Activated T-cell treated with anti-CD3 and anti-CD28 coated beads, Interleukin-2, amount 50 U/mL, for 72 hours (primary cell): Measurements from ENCODE around the gene GRM7. TPM values are rescaled to one million over a fixed set of nuclear protein-coding genes. Genes with fewer than 3 reads are reported as not detected.

Source experiments
- ATAC-seq, 2 donors: fragments of 150-1000 bp; cut with Tn5 transposase; replicated peaks in 1 of 2; 2 replicates each; pipeline ENCODE4 v1.10.0; 2021; ENCODE audit warnings: moderate library complexity in 2 of 2, mild to moderate bottlenecking in 1 of 2
- DNase-seq, 2 donors: peaks; one replicate each; pipeline ENCODE4 v3.0.0; 2021 to 2022; ENCODE audit warnings: mixed read lengths in 1 of 2
- H3K27ac Mint-ChIP-seq: one replicate; pipeline ENCODE4 v1.8.0; 2022; ENCODE audit warnings: mild to moderate bottlenecking, moderate library complexity, mixed read lengths
- H3K27me3 Mint-ChIP-seq: one replicate; pipeline ENCODE4 v1.8.0; 2022; ENCODE audit warnings: low read depth, mixed read lengths
- H3K36me3 Mint-ChIP-seq, 2 donors: one replicate each; pipeline ENCODE4 v1.8.0; 2022; ENCODE audit warnings: mixed read lengths in 2 of 2, mild to moderate bottlenecking in 1 of 2; ENCODE audit not compliant: insufficient read depth in 2 of 2
- H3K4me1 Mint-ChIP-seq: one replicate; pipeline ENCODE4 v1.8.0; 2022; ENCODE audit warnings: low read depth, mixed read lengths
- H3K4me3 Mint-ChIP-seq, 2 donors: one replicate each; pipeline ENCODE4 v1.8.0; 2022; ENCODE audit warnings: mild to moderate bottlenecking in 2 of 2, mixed read lengths in 2 of 2, moderate library complexity in 2 of 2
- H3K9me3 Mint-ChIP-seq, 2 donors: one replicate each; pipeline ENCODE4 v1.8.0; 2022; ENCODE audit warnings: mixed read lengths in 2 of 2
- total RNA-seq, 2 donors: library from RNA; stranded (reverse); gene quantifications; one replicate each; pipeline ENCODE4 v1.2.3, GENCODE V29; 2022

GRM7 gene
- total RNA-seq, 2 donors from 2014 or later, result not detected

- Mint-ChIP-seq H3K4me1 (no peaks in the 10 kb centered on the region), H3K4me3 (no peak overlapping the region), H3K27me3 (no peaks in the 10 kb centered on the region), H3K36me3 (no peaks in the 10 kb centered on the region), H3K27ac (no peak overlapping the region), H3K9me3 (peaks cover 0 to 2% of the 10 kb centered on the region in 2 donors)
- DNase-seq (no peak), ATAC-seq (no peak)
Observed at GRCh38 chr3:7498715-7499114, 637.8 kb downstream of the GRM7 start.

GRCh38 chr3:7503431-7503830 is 642.5 kb downstream of the GRM7 start:
- Mint-ChIP-seq H3K36me3 (no peaks in the 10 kb centered on the region), H3K4me1 (no peaks in the 10 kb centered on the region), H3K9me3 (peaks cover 2 to 3% of the 10 kb centered on the region in 2 donors), H3K27ac (no peak overlapping the region), H3K4me3 (no peak overlapping the region), H3K27me3 (no peaks in the 10 kb centered on the region)
- DNase-seq (no peak), ATAC-seq (no peak)

- Mint-ChIP-seq H3K9me3 (peaks cover 2 to 3% of the 10 kb centered on the region in 2 donors), H3K27me3 (no peaks in the 10 kb centered on the region), H3K4me1 (no peaks in the 10 kb centered on the region), H3K36me3 (no peaks in the 10 kb centered on the region), H3K27ac (no peak overlapping the region), H3K4me3 (no peak overlapping the region)
- DNase-seq, result no peak
- ATAC-seq, result no peak
Observed at GRCh38 chr3:7504886-7505775, 644.2 kb downstream of the GRM7 start.

DNA sequence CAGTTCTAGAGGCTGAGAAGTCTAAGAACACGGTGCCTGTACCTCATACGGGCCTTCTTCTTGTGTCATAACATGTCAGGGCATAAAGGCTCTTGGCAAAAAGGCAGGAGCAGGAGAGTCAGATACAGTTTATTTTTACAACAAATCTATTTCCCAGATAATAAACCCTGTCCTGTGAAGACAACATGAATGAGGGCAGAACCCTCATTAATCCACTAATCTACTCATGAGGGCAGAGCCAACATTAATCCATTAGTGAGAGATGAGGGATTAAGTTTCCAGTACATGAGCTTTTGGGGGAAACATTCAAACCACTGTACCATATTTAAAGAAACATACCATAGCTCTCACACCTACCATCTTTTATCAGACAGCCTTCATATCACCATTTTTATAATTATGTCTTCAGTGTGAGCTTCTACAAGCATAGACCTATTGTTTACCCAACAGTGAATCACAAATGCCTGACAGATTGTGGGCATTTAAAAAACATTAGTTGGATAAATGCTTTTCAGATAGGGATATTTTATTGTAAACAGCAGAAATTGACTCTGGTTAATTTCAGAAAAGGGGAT is 645.8 kb downstream of the GRM7 start:
- DNase-seq, result no peak
- no peaks in the 10 kb centered on the region for H3K4me1 Mint-ChIP-seq
- H3K4me3 Mint-ChIP-seq, result no peak overlapping the region
- no peak for ATAC-seq
- peaks cover 2 to 3% of the 10 kb centered on the region in 2 donors for H3K9me3 Mint-ChIP-seq
- no peaks in the 10 kb centered on the region for H3K36me3 Mint-ChIP-seq
- H3K27me3 Mint-ChIP-seq, result no peaks in the 10 kb centered on the region
- no peak overlapping the region for H3K27ac Mint-ChIP-seq

GRCh38 chr3:7508821-7509220 is 647.9 kb downstream of the GRM7 start:
- Mint-ChIP-seq H3K4me3 (no peak overlapping the region), H3K27me3 (peaks cover 6% of the 10 kb centered on the region), H3K9me3 (peaks cover 2 to 3% of the 10 kb centered on the region in 2 donors), H3K4me1 (no peaks in the 10 kb centered on the region), H3K27ac (no peak overlapping the region), H3K36me3 (no peaks in the 10 kb centered on the region)
- no peak for DNase-seq
- ATAC-seq, result no peak

- H3K27ac Mint-ChIP-seq, result no peak overlapping the region
- no peaks in the 10 kb centered on the region for H3K36me3 Mint-ChIP-seq
- peaks cover 6% of the 10 kb centered on the region for H3K27me3 Mint-ChIP-seq
- H3K4me3 Mint-ChIP-seq, result no peak overlapping the region
- ATAC-seq, result no peak
- no peaks in the 10 kb centered on the region for H3K9me3 Mint-ChIP-seq
- H3K4me1 Mint-ChIP-seq, result no peaks in the 10 kb centered on the region
- DNase-seq, result no peak
Observed at GRCh38 chr3:7512048-7512447, 651.1 kb downstream of the GRM7 start.

- Mint-ChIP-seq H3K27ac (no peak overlapping the region), H3K27me3 (no peaks in the 10 kb centered on the region), H3K36me3 (no peaks in the 10 kb centered on the region), H3K4me3 (no peak overlapping the region), H3K9me3 (no peaks in the 10 kb centered on the region), H3K4me1 (no peaks in the 10 kb centered on the region)
- DNase-seq (no peak), ATAC-seq (no peak)
Observed at GRCh38 chr3:7518026-7518425, 657.1 kb downstream of the GRM7 start.

- no peak for ATAC-seq
- Mint-ChIP-seq H3K9me3 (peaks cover 0 to under 1% of the 10 kb centered on the region in 2 donors), H3K4me3 (no peak overlapping the region), H3K27me3 (no peaks in the 10 kb centered on the region), H3K27ac (no peak overlapping the region), H3K4me1 (no peaks in the 10 kb centered on the region), H3K36me3 (no peaks in the 10 kb centered on the region)
- DNase-seq, result no peak
Observed at GRCh38 chr3:7518456-7518855, 657.5 kb downstream of the GRM7 start.

GRCh38 chr3:7520059-7520458 is 659.1 kb downstream of the GRM7 start:
- Mint-ChIP-seq H3K9me3 (peaks cover 0 to 2% of the 10 kb centered on the region in 2 donors), H3K36me3 (peaks cover 0 to 1% of the 10 kb centered on the region in 2 donors), H3K27ac (no peak overlapping the region), H3K27me3 (no peaks in the 10 kb centered on the region), H3K4me3 (no peak overlapping the region), H3K4me1 (no peaks in the 10 kb centered on the region)
- no peak for ATAC-seq
- no peak for DNase-seq

DNA sequence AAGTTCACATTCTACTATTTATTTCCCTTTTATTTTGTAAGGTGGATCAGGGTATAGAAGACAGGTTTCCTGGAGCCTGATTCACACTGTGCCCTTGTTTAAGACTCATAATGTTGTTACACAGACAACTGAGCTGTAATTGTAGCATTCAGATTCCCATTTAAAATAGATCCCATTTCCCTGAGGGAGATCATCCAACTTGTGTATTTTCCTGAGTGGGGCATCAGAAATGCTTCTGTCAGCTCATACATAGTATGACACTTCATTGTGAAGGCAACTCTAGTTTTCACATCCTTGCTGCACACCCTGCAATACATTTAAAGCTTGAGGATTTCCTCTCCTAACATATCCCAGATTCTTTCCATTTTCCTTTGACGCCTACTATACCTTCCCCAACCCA is 659.7 kb downstream of the GRM7 start:
- no peak overlapping the region for H3K4me3 Mint-ChIP-seq
- H3K27ac Mint-ChIP-seq, result no peak overlapping the region
- ATAC-seq, result no peak

DNA sequence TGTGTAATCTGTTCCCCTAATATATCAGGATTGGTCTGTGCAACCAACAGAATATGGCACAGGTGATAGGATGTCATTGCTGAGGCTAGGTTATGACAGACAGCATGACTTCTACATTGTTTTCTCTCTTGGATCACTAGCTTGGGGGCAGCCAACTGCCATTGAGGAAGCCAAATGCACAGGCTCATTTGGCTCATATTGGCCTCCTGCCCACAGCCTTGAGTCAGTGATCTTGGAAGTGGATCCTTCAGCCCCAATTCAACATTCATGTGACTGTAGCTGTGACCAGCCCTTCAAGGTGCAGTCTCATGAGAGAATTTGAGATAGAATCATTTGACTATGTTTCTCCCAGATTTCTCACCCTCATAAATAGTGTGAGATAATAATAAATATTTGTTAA is 675.6 kb downstream of the GRM7 start:
- H3K27me3 Mint-ChIP-seq, result no peaks in the 10 kb centered on the region

More for the DNA sequence above, 659.7 kb downstream of the GRM7 start:
- no peaks in the 10 kb centered on the region for H3K4me1 Mint-ChIP-seq
- H3K9me3 Mint-ChIP-seq, result peaks cover 0 to 2% of the 10 kb centered on the region in 2 donors
- H3K27me3 Mint-ChIP-seq, result no peaks in the 10 kb centered on the region
- H3K36me3 Mint-ChIP-seq, result peaks cover 0 to 1% of the 10 kb centered on the region in 2 donors
- DNase-seq, result no peak

DNA sequence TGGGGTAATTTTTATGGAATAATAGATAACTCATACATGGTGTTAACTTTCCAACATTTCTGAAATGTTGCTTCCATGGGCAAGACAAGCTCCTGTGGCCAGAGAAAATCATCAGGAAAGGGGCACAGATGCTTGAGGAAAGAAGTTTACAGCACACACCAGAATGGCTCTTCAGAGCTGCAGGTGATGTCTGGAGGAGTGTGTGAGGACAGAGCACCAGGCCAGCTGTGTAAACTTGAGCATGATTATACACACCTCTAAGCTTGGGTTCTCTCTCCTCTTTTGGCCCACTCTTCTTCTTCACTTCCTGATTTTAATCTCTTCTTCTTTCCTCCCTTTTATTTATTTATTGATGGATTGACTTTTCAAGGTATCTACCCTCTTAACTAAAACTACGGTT is 676.0 kb downstream of the GRM7 start:
- no peaks in the 10 kb centered on the region for H3K27me3 Mint-ChIP-seq
- no peaks in the 10 kb centered on the region for H3K36me3 Mint-ChIP-seq
- no peak overlapping the region for H3K27ac Mint-ChIP-seq

More for the DNA sequence above, 675.6 kb downstream of the GRM7 start:
- no peak for ATAC-seq
- peaks cover 0 to 4% of the 10 kb centered on the region in 2 donors for H3K9me3 Mint-ChIP-seq
- no peak overlapping the region for H3K27ac Mint-ChIP-seq
- no peak for DNase-seq
- H3K36me3 Mint-ChIP-seq, result no peaks in the 10 kb centered on the region
- H3K4me3 Mint-ChIP-seq, result no peak overlapping the region
- H3K4me1 Mint-ChIP-seq, result no peaks in the 10 kb centered on the region

DNA sequence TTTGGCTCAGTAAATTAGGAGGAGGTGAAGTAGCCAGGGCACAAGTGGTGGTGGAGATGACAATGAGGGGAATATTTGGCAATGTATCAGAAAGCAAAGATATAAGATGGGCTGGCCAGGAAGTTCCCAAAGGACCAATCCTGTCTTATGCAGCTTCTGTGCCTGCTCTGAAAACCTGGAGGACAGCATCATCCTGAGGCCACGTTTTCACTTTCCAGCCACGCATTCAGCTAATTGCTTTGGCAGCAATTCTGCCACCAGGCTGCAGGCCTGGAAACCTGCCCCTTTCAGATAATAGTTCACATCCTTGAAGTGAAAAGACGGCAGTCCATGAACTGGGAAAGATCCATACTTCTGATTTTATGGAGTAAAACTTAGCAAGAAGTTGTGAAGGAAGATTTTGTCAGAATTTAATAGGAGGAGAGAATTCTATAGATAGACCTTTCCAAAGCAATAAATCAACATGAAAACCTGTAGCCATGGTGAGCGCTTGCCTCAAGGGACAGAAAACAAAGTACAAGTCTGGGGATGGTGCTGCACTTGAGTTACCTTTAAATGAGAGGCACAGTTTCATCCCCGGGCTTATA is 682.5 kb downstream of the GRM7 start:
- H3K27ac Mint-ChIP-seq, result no peak overlapping the region
- H3K9me3 Mint-ChIP-seq, result peaks cover 0 to 2% of the 10 kb centered on the region in 2 donors
- H3K4me3 Mint-ChIP-seq, result no peak overlapping the region
- no peak for DNase-seq
- H3K27me3 Mint-ChIP-seq, result no peaks in the 10 kb centered on the region
- H3K36me3 Mint-ChIP-seq, result no peaks in the 10 kb centered on the region
- ATAC-seq, result no peak
- H3K4me1 Mint-ChIP-seq, result no peaks in the 10 kb centered on the region

More for the DNA sequence above, 676.0 kb downstream of the GRM7 start:
- no peaks in the 10 kb centered on the region for H3K4me1 Mint-ChIP-seq
- ATAC-seq (no peak), DNase-seq (no peak)
- no peak overlapping the region for H3K4me3 Mint-ChIP-seq
- peaks cover 1 to 4% of the 10 kb centered on the region in 2 donors for H3K9me3 Mint-ChIP-seq
